ENCODE results near the gene SAMD3. TPM values are rescaled to one million over a fixed set of nuclear protein-coding genes. Genes with fewer than 3 reads are reported as not detected.
"Not testable (repeated sequence)": the region's sequence is repeated elsewhere in the genome, so short reads cannot be mapped to it uniquely, and the experiment has no call there.

The SAMD3 gene
- total and polyA plus RNA-seq, 11 donors = 0.06 to 4.2 (median 0.68) TPM; not detected in 4

- no peak for DNase-seq
- Histone ChIP-seq H3K4me3 (no peak overlapping the region), H3K9me3 (peaks cover 0 to 5% (median 0%) of the 10 kb centered on the region in 12 donors), H3K27me3 (no peaks in the 10 kb centered on the region), H3K27ac (no peak overlapping the region), H3K36me3 (no peaks in the 10 kb centered on the region), H3K4me1 (no peaks in the 10 kb centered on the region)
- TF ChIP-seq POLR2A (IDR thresholded peaks at IDR 0.05) (no peak), CTCF (IDR thresholded peaks at IDR 0.05) (no peak)
- intact Hi-C loops (cut with DNase I) = no loop called here
- no peak for ATAC-seq
- WGBS, 4 donors = 58 to 66% (median 62%) methylated on average over 8 of the region's 8 CpGs
Measured at GRCh38 chr6:130150906-130151305, 71.8 kb downstream of the SAMD3 start.

- DNase-seq; H3K4me1 ChIP-seq; H3K9me3 ChIP-seq; H3K27ac ChIP-seq; H3K27me3 ChIP-seq; ATAC-seq; H3K4me3 ChIP-seq; intact Hi-C loops (cut with DNase I); H3K36me3 ChIP-seq: not testable (repeated sequence)
- WGBS, 4 donors = 70 to 84% (median 82%) methylated on average over 2 of the region's 2 CpGs
Measured at GRCh38 chr6:130149016-130149415, 73.7 kb downstream of the SAMD3 start.

- H3K4me3 ChIP-seq = no peak overlapping the region
- 79 to 90% (median 82%) methylated on average over 7 of the region's 7 CpGs for WGBS, 4 donors
- no peak overlapping the region for H3K27ac ChIP-seq
- TF ChIP-seq CTCF (IDR thresholded peaks at IDR 0.05) (peak in 1 of 12 donors; percentile 16), POLR2A (IDR thresholded peaks at IDR 0.05) (no peak)
- ATAC-seq = no peak
- DNase-seq = no peak
- H3K36me3 ChIP-seq = no peaks in the 10 kb centered on the region
- H3K9me3 ChIP-seq = peaks cover 0 to 5% (median 0%) of the 10 kb centered on the region in 12 donors
- intact Hi-C loops (cut with DNase I) = no loop called here
- H3K27me3 ChIP-seq = no peaks in the 10 kb centered on the region
- no peaks in the 10 kb centered on the region for H3K4me1 ChIP-seq
Measured at GRCh38 chr6:130148181-130148580, 74.6 kb downstream of the SAMD3 start.

GRCh38 chr6:130147111-130147510 is 75.6 kb downstream of the SAMD3 start:
- Histone ChIP-seq H3K4me3 (no peak overlapping the region), H3K36me3 (no peaks in the 10 kb centered on the region), H3K27me3 (no peaks in the 10 kb centered on the region), H3K4me1 (no peaks in the 10 kb centered on the region), H3K27ac (no peak overlapping the region), H3K9me3 (peaks cover 0 to 5% (median 0%) of the 10 kb centered on the region in 12 donors)
- WGBS, 4 donors = 78 to 88% (median 87%) methylated on average over 3 of the region's 3 CpGs
- intact Hi-C loops (cut with DNase I) = no loop called here
- no peak for DNase-seq
- no peak for ATAC-seq
- TF ChIP-seq CTCF (IDR thresholded peaks at IDR 0.05) = no peak
- no peak for TF ChIP-seq POLR2A (IDR thresholded peaks at IDR 0.05)

GRCh38 chr6:130143709-130144108 is 79.0 kb downstream of the SAMD3 start:
- Histone ChIP-seq H3K4me3 (no peak overlapping the region), H3K36me3 (peaks cover 0 to 7% (median 0%) of the 10 kb centered on the region in 9 donors), H3K27ac (no peak overlapping the region), H3K4me1 (no peaks in the 10 kb centered on the region), H3K9me3 (no peaks in the 10 kb centered on the region), H3K27me3 (no peaks in the 10 kb centered on the region)
- intact Hi-C loops (cut with DNase I) = no loop called here
- DNase-seq = no peak
- WGBS, 4 donors = 92 to 97% (median 96%) methylated on average over 3 of the region's 3 CpGs
- no peak for ATAC-seq
- TF ChIP-seq POLR2A (IDR thresholded peaks at IDR 0.05) = no peak
- no peak for TF ChIP-seq CTCF (IDR thresholded peaks at IDR 0.05)

Data from heart left ventricle (tissue), 16 donors.